GM21526 (cell line): ENCODE results near the gene TSLP.

ENCODE experiments used
- ATAC-seq: cut with Tn5 transposase; IDR thresholded peaks from one replicate; pipeline ENCODE4 v1.9.1; 2021; ENCODE audit warnings: moderate library complexity; ENCODE audit not compliant: unreplicated experiment, low FRiP score

Gene TSLP

GRCh38 chr5:111092062-111092853 is 20.7 kb downstream of the TSLP start, which contains the start of gene WDR36:
Gene WDR36 (plus strand): TSS chr5:111092348. CDS start chr5:111092457, 109 bp downstream.
- ATAC-seq: peak; percentile 96

DNA sequence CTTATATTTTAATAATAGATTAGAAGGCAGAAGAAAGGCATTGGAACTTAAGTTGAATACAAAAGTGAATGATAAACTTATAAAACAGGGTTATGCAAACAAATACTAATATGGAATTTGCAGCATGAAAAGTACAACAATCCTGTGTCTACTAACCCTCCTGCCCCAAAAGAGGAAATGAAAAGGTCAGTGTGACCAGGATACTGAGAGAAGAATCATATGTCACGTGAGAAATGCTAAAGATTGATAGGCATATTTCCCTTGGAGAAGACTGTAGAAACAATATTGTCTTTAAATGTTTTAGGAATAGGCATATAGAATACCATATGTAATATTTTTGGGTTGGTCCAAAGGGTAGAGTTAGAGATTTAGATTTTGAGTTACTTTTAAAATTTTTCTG is 24.5 kb downstream of the TSLP start:
- no peak for ATAC-seq

GRCh38 chr5:111099058-111099778 is 27.7 kb downstream of the TSLP start:
- ATAC-seq: no peak

DNA sequence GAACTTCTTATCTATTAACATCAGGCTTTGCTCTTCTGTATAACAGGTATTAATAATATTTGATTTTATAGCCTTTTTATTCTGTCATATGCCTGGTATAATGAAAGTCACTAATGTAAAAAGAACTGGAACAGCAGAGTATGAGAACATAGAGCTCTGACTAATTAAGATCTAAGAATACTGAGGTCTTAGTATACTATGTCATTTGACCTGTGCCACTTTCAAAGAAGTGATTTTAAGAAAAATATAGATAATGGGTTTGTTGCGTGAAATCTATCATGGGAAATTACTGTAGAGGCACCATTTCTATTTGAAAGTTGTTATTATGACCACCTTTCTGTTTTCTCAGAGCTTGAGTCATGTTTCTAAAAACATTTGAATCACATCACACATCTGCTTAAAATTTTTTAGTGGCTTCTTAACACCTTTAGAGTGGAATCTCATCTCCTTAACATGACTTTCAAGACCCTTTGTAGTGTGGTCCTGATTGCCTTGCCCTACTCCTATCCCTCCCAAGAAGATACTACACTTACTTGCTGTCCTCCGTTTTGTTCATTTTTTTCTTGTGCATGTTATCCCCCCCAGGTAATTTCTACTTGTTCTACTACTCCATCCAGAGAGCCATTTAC is 34.9 kb downstream of the TSLP start:
- ATAC-seq: no peak

DNA sequence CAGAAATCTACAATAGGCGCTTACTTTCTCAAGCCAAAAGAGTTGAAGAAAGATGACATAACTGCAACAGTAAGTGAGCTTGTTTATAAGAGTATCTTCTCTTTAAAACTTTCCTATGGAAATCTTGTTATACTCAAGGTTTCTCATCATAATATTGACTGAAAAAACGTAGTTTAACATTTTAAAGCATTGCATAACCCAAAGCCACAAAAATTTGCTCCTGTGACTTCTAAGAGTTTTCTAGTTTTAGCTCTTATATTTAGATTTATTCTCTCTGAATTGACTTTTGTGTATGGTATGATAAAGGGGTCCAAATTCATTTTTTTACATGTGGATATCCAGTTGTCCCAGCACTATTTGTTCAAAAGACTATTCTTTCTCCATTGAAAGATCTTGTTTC is 35.9 kb downstream of the TSLP start:
- ATAC-seq: no peak

DNA sequence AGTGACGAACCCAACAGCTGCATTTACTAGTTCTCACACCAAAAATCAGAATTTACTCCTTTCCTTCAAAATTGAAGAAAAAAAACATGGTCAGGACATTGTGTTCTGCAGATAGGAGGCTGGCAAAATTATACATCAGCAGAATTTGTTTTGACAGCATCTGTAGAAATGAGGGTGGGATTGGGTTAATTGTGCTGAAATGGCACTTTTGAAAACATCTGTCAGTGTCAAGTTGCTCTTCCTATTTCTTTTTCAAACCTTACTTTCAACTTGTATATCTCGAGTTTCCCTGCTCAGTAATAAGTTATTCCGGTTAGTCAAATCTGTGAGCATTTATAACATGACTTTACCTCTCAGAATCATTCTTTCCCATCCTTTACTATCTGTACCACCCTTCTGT is 40.4 kb downstream of the TSLP start:
- no peak for ATAC-seq

- ATAC-seq: no peak
Measured at GRCh38 chr5:111113678-111114077, 42.2 kb downstream of the TSLP start.

GRCh38 chr5:111115229-111115628 is 43.7 kb downstream of the TSLP start:
- no peak for ATAC-seq

GRCh38 chr5:111116550-111116949 is 45.0 kb downstream of the TSLP start:
- ATAC-seq: no peak

GRCh38 chr5:111117136-111117535 is 45.6 kb downstream of the TSLP start:
- ATAC-seq: no peak

DNA sequence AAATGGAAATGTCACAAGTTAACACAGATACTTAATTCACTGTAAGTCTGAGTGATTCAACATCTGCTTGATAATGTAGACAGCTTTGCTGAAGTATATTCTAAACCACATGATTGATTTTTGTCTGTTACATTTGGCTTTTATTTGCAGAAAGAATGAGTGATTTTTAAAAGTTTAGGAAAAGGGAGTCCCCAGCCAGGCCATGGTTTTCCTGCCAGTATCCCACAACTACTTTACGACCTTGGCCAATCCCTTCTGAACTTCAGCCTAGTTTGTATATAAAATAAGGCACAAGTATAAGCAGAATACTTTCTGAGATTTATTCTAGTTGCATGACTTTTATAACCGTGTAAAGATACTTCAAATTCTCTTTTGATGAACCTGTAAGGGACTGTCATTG is 47.7 kb downstream of the TSLP start:
- ATAC-seq: no peak

DNA sequence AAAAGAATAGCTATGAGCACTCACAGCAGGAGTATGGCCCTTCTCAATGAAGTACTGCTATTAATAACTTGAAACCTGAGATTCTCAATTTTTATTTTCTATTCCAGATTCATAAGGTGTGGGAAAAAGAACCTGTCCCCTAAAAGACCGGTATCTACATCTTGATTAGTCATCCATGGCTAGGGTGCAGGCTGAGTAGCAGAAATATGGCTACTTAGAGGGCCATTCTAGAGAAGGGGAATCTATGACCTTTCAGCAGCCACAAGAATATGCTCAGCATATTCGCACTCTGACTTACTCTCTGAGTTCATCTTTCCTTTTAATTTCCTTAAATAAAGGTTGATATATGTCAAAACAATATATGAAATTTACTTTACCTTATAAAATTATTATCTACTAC is 48.3 kb downstream of the TSLP start:
- ATAC-seq: no peak

GRCh38 chr5:111120911-111121310 is 49.4 kb downstream of the TSLP start:
- no peak for ATAC-seq

DNA sequence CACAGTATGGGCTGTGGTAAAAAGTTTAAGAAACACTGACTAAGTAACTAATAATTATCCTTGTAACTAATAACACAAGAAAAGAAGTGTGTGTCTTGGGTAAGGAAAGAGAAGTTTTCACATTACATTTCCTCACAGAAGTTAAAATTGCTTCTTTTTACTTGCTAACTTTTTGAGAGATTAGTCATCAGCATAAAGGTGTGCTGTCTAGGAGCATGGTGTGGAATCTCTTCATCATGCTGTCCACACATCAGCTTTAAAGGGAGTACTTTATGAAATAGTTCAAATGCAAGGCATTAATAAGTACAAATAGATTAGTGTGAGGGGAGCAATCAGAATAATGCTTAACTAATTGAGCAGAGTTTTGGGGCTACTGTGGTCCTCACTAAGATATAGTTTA is 50.4 kb downstream of the TSLP start:
- no peak for ATAC-seq

- ATAC-seq: peak; percentile 67
Measured at GRCh38 chr5:111122398-111122797, 50.9 kb downstream of the TSLP start.

DNA sequence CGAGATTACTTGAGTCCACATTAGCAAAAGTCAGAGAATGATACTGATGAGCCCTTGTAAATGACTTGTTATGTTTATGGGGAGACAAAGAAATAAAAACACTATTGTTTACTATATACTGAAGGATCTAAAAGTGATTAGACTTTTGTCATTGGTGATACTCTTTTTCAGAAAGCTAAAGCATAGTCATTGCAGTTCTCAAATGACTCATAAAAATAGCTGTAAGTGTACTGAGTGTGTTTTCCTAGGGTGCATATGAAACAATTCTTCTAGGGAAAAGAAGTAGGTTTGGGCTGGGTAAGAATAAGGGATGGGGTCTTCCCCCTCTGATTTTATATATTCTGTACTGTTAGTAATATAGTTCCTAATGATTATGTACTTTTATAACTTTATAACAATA is 53.3 kb downstream of the TSLP start:
- no peak for ATAC-seq

- ATAC-seq: no peak
Measured at GRCh38 chr5:111126896-111127295, 55.4 kb downstream of the TSLP start.
